CD14-positive monocyte (primary cell): Measurements from ENCODE around the gene DNAH3. TPM values are rescaled to one million over a fixed set of nuclear protein-coding genes. Genes with fewer than 3 reads are reported as not detected.

Experiments
- DNase-seq, 3 donors: peaks; one replicate each; pipeline ENCODE4 v3.0.0-alpha.2; 2011 to 2022
- H2AFZ ChIP-seq: 2 replicates; pipeline ENCODE4 v1.6.0; 2012; ENCODE audit warnings: mild to moderate bottlenecking, low read depth, low read length, inconsistent platforms; ENCODE audit not compliant: insufficient read depth, poor library complexity, severe bottlenecking
- H3K27ac ChIP-seq, 2 donors: 1 replicate in 1 of 2; 2 replicates in 1 of 2; pipeline ENCODE4 v1.5.1; 2012 to 2013; ENCODE audit warnings: low read length in 2 of 2, control low read depth in 1 of 2, inconsistent platforms in 1 of 2, low read depth in 1 of 2, mild to moderate bottlenecking in 1 of 2
- H3K27me3 ChIP-seq, 2 donors: one replicate each; pipeline versions ENCODE4 v1.6.0 to v1.6.1; 2011 to 2013; ENCODE audit warnings: low read length in 2 of 2; ENCODE audit not compliant: control insufficient read depth in 2 of 2, insufficient read depth in 2 of 2
- H3K36me3 ChIP-seq, 2 donors: replicated peaks in 1 of 2; 1 replicate in 1 of 2; 2 replicates in 1 of 2; pipeline versions ENCODE4 v1.5.1 to v1.6.1; 2012 to 2013; ENCODE audit warnings: low read length in 2 of 2, control low read depth in 1 of 2, inconsistent platforms in 1 of 2, mild to moderate bottlenecking in 1 of 2; ENCODE audit not compliant: insufficient read depth in 2 of 2, control insufficient read depth in 1 of 2
- H3K4me1 ChIP-seq, 2 donors: 1 replicate in 1 of 2; 2 replicates in 1 of 2; pipeline versions ENCODE4 v1.5.1 to v1.6.1; 2012 to 2013; ENCODE audit warnings: low read length in 2 of 2, control low read depth in 1 of 2, inconsistent platforms in 1 of 2, mild to moderate bottlenecking in 1 of 2, moderate library complexity in 1 of 2; ENCODE audit not compliant: insufficient read depth in 2 of 2, control insufficient read depth in 1 of 2
- H3K4me2 ChIP-seq: replicated peaks from 2 replicates; pipeline ENCODE3; 2012; ENCODE audit warnings: low read length, moderate library complexity, mild to moderate bottlenecking; ENCODE audit not compliant: poor library complexity, severe bottlenecking; ENCODE audit errors: extremely low read depth
- H3K4me3 ChIP-seq, 3 experiments: fragments of 200-600 bp in 1 of 3; sonication (generic) in 1 of 3; replicated peaks in 1 of 3; 1 replicate in 2 of 3; 2 replicates in 1 of 3; pipeline ENCODE4 v1.5.1; 2011 to 2013; ENCODE audit warnings: low read length in 3 of 3, mild to moderate bottlenecking in 3 of 3, control low read depth in 2 of 3, low read depth in 2 of 3, inconsistent platforms in 1 of 3, moderate library complexity in 1 of 3
- H3K79me2 ChIP-seq: 2 replicates; pipeline ENCODE4 v1.6.0; 2012; ENCODE audit warnings: mild to moderate bottlenecking, control low read depth, inconsistent platforms, low read length, moderate library complexity; ENCODE audit not compliant: insufficient read depth
- H3K9ac ChIP-seq: 2 replicates; pipeline ENCODE4 v1.6.0; 2017; ENCODE audit warnings: low read length, mild to moderate bottlenecking; ENCODE audit not compliant: insufficient read depth, poor library complexity, severe bottlenecking
- H3K9me3 ChIP-seq, 2 donors: replicated peaks in 1 of 2; 1 replicate in 1 of 2; 2 replicates in 1 of 2; pipeline versions ENCODE4 v1.5.1 to v1.6.1; 2012 to 2013; ENCODE audit warnings: low read length in 2 of 2, control low read depth in 1 of 2; ENCODE audit not compliant: control insufficient read depth in 1 of 2, insufficient read depth in 1 of 2
- H4K20me1 ChIP-seq: 2 replicates; pipeline ENCODE4 v1.6.0; 2012; ENCODE audit warnings: mild to moderate bottlenecking, low read length, control low read depth, moderate library complexity; ENCODE audit not compliant: insufficient read depth
- H3K27ac Mint-ChIP-seq, 7 donors: one replicate each; pipeline ENCODE4 v1.8.0; 2020; ENCODE audit warnings: mild to moderate bottlenecking in 7 of 7, mixed read lengths in 7 of 7, moderate library complexity in 6 of 7, inconsistent platforms in 2 of 7
- H3K27me3 Mint-ChIP-seq, 3 donors: one replicate each; pipeline ENCODE4 v1.8.0; 2021 to 2022; ENCODE audit warnings: low read depth in 3 of 3, mild to moderate bottlenecking in 3 of 3, mixed read lengths in 3 of 3, moderate library complexity in 3 of 3, inconsistent platforms in 1 of 3
- H3K36me3 Mint-ChIP-seq, 2 donors: one replicate each; pipeline ENCODE4 v1.8.0; 2020; ENCODE audit warnings: mixed read lengths in 2 of 2, inconsistent platforms in 1 of 2, mild to moderate bottlenecking in 1 of 2
- H3K4me1 Mint-ChIP-seq: one replicate; pipeline ENCODE4 v1.8.0; 2020; ENCODE audit warnings: mild to moderate bottlenecking, mixed read lengths
- H3K4me3 Mint-ChIP-seq, 2 donors: one replicate each; pipeline ENCODE4 v1.8.0; 2020; ENCODE audit warnings: mild to moderate bottlenecking in 2 of 2, mixed read lengths in 2 of 2, moderate library complexity in 1 of 2
- H3K9me3 Mint-ChIP-seq, 7 donors: one replicate each; pipeline ENCODE4 v1.8.0; 2020 to 2022; ENCODE audit warnings: mixed read lengths in 7 of 7, mild to moderate bottlenecking in 6 of 7, moderate library complexity in 6 of 7, inconsistent platforms in 2 of 7
- CTCF ChIP-seq: fragments of 200-600 bp; IDR thresholded peaks from one replicate; pipeline ENCODE4 v1.8.0; 2022; ENCODE audit warnings: antibody characterized with exemption, mild to moderate bottlenecking
- WGBS: methylation state at CpG from one replicate; pipeline ENCODE4 v1.1.5; 2013; ENCODE audit warnings: missing lambda C conversion rate; ENCODE audit not compliant: insufficient coverage; 5-methylcytosine and 5-hydroxymethylcytosine counted together
- intact Hi-C, 2 donors: fragments of 100-400 bp; cut with micrococcal nuclease; formaldehyde crosslinking; loops; one replicate each; pipeline versions ENCODE4 v1.15.0 to v1.15.1; 2023
- polyA plus RNA-seq, 3 donors: library from polyadenylated mRNA; depleted of rRNA in 1 of 3; unstranded in 2 of 3; stranded (reverse) in 1 of 3; fragments of 300-500 nt in 2 of 3; fragments of >200 nt in 1 of 3; fragmentation: Illumina TruSeq in 2 of 3; gene quantifications; 1 replicate in 2 of 3; 2 replicates in 1 of 3; pipeline ENCODE4 v1.2.3, GENCODE V29; 2012 to 2021

The DNAH3 gene
- polyA plus RNA-seq, 3 donors = not detected

DNA sequence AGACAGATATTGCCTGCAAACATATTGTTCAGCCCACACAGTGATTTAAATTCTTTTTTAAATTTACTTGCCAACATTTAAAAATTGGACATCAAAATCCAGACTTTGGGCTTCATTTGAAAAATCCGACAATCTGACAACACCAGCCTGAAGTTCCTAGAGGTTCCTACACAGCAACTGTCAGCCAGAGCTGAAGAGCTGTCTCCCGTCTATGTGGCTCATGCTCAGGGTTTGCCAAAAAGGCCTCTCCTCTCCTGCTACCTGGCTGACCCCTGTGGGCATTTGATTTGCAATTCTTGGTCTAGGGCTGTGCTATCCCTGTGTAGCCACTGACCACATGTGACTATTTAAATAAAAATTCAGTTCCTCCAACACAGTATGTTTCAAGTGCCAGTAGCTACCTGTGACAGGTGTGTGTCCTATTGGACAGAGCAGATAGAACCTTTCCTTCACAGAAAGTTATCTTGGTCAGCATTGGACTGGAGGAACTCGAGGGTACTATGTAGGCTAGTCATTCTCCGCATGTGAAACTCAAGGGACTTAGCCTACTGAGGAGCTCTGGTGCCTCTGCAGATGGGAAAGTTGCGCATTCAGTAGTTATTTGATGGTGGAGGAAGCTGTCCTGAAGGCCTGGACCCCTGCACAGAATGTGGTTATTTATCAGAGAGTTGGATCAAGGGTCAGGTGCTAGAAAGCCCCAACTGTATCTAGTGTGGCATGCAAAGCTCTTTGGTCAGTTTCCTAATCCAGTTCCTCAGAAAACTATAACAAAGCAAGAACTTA, 247.3 kb downstream of the DNAH3 start:
- intact Hi-C loops = no loop called here

DNA sequence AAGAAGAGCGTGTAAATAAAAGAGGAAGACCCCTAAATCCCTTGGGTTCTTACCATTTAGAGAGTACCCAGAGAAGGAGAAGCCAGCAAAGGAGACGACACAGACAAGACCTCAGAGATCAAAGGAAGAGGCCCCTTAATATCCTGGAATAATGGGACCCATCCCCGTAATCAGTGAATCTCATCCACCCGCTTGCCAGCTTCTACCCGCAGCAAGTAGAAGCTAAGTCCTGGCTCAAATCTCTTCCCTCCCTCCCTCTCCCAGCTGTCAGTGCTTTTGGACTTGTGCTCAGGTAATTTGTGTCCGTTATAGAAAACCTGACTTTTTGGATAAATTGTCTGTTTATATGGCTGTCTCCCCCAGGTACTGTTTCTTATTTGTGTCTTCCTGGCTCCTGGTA, 248.2 kb downstream of the DNAH3 start:
- Histone ChIP-seq H3K4me2 (no peak overlapping the region), H2AFZ (no peak overlapping the region), H4K20me1 (peaks cover 9% of the 10 kb centered on the region), H3K27me3 (no peaks in the 10 kb centered on the region), H3K4me3 (no peak overlapping the region), H3K9ac (no peak overlapping the region), H3K9me3 (no peaks in the 10 kb centered on the region), H3K79me2 (peaks cover 67% of the 10 kb centered on the region), H3K36me3 (no peaks in the 10 kb centered on the region), H3K4me1 (peaks cover 61 to 84% of the 10 kb centered on the region in 2 donors), H3K27ac (no peak overlapping the region)
- Mint-ChIP-seq H3K4me3 (peak overlapping the region in 1 of 2 donors; percentile 21), H3K27me3 (peaks cover 0 to 6% (median 2%) of the 10 kb centered on the region in 3 donors), H3K36me3 (peaks cover 13 to 20% of the 10 kb centered on the region in 2 donors), H3K4me1 (peaks cover 78% of the 10 kb centered on the region), H3K9me3 (peaks cover 0 to 2% (median 0%) of the 10 kb centered on the region in 7 donors), H3K27ac (peak overlapping the region in 6 of 7 donors; percentile 54 to 100 (median 98))
- TF ChIP-seq CTCF = no peak
- 100% methylated on average over 2 of the region's 6 CpGs for WGBS
- DNase-seq = no peak
- intact Hi-C loops = no loop called here

More for the DNA sequence above, 247.3 kb downstream of the DNAH3 start:
- H4K20me1 ChIP-seq = peaks cover under 1% of the 10 kb centered on the region
- H3K27me3 Mint-ChIP-seq = peaks cover 0 to 6% (median 5%) of the 10 kb centered on the region in 3 donors
- H3K9me3 Mint-ChIP-seq = peaks cover 0 to 2% (median 0%) of the 10 kb centered on the region in 7 donors
- H3K79me2 ChIP-seq = peaks cover 59% of the 10 kb centered on the region
- peak overlapping the region; percentile 92 to 99 (median 95) for H3K27ac Mint-ChIP-seq
- H3K4me3 ChIP-seq = peak overlapping the region in 1 of 3 experiments; percentile 53
- H3K36me3 Mint-ChIP-seq = peaks cover 12 to 16% of the 10 kb centered on the region in 2 donors
- H3K4me1 ChIP-seq = peaks cover 61 to 85% of the 10 kb centered on the region in 2 donors
- peak in 2 of 3 donors; percentile 26 to 35 for DNase-seq
- H3K9me3 ChIP-seq = no peaks in the 10 kb centered on the region
- TF ChIP-seq CTCF = no peak
- no peak overlapping the region for H2AFZ ChIP-seq
- peaks cover 75% of the 10 kb centered on the region for H3K4me1 Mint-ChIP-seq
- H3K36me3 ChIP-seq = no peaks in the 10 kb centered on the region
- H3K27ac ChIP-seq = peak overlapping the region; percentile 14 to 82
- H3K9ac ChIP-seq = no peak overlapping the region
- no peak overlapping the region for H3K4me3 Mint-ChIP-seq
- peak overlapping the region; percentile 65 for H3K4me2 ChIP-seq
- no peaks in the 10 kb centered on the region for H3K27me3 ChIP-seq
- 73% methylated on average over 5 of the region's 5 CpGs for WGBS
